GM18517 (cell line): ENCODE results near the gene DEPDC1B.
A peak's percentile ranks its signal among the peaks of the same experiment; 100 is the strongest.
"Not testable (repeated sequence)": the region's sequence is repeated elsewhere in the genome, so short reads cannot be mapped to it uniquely, and the experiment has no call there.

Source experiments
- ATAC-seq: cut with Tn5 transposase; IDR thresholded peaks from one replicate; pipeline ENCODE4 v1.9.1; 2021; ENCODE audit warnings: mild to moderate bottlenecking, moderate library complexity; ENCODE audit not compliant: unreplicated experiment

Gene DEPDC1B

DNA sequence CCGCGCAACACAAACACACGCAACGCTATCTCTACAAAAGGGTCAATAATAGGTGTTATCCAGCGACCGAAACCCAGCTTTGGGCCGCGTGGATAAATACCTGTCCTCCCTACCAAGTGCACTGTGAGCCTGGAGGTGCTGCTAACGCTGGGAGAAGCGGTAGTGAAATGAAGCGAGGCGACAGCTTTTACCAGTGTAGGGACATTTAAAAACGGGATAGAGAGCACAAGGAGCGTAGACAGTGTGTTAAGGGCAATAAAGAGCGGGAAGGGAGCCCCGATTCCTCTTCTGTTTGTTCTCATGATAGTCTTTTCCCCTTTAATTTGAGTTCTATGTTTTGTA is 421 bp upstream of the DEPDC1B start:
- peak; percentile 25 for ATAC-seq

DNA sequence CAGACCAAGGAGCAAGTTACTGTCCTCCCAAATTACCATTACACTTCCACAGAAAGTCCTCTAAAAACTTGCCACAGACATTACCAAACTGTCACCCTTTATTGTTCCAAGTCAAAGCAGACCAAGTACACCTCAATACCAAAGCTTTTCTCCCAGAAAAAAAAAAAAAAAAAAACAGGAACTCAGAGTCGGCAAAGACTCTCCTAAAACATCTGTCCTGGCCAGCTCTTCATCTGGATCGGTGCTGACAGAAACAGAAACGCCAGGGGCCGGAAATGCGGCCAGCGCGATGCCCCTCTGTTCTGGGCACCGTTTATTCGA is 718 bp downstream of the DEPDC1B start:
- ATAC-seq = no peak

DNA sequence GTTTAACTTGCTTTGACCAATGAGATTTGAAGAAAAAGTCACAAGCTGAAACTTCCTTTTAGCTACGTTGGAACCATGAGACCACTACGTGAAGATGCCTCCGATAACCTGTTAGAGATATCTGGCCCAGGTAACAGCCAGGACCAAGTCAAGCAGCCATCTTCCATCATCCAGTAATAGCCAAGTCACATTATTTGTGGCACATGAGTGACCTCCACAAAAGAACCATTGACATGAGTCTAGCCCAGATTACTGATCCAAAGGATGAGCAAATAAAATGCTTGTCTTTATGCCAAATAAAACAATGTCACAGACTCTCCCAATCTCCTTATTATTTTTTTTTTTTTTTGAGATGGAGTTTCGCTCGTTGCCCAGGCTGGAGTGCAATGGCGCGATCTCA is 1.6 kb downstream of the DEPDC1B start:
- ATAC-seq = no peak

DNA sequence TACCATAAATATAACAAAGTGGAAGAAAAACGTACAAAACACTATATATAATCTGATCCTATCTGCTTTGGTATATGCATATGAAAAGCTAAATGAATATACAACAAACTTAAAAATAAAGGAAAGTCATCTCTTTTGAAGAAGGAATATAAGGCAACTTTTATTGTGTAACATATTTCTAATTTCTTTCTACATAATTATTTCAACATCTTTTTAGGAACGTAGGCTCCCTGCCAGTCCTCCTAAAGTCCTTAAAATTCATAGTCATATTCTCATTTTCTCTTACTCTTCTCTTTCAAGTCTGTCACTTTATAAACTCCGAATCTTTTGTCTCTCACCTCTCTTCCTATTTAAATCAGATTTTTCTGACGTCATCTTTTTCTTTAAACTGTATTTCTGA is 9.6 kb downstream of the DEPDC1B start:
- no peak for ATAC-seq

DNA sequence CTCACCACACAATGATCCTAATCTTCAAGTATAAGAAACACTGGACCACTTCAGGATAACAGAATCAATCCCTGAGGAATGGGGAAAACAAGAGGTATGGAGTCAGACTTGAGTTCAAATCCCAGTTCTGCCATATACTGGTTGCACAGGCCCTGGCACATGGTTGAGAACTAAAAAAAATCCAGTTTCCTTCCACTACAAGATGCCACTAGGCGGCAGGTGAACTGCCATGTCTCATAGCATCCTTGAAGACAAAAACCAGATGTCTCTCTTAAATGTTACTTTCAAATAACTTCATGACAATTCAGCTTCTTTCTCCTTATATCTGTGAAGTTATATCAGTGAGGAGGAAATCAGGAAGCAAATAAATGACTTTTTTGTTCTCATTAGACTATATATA is 11.0 kb downstream of the DEPDC1B start:
- no peak for ATAC-seq

DNA sequence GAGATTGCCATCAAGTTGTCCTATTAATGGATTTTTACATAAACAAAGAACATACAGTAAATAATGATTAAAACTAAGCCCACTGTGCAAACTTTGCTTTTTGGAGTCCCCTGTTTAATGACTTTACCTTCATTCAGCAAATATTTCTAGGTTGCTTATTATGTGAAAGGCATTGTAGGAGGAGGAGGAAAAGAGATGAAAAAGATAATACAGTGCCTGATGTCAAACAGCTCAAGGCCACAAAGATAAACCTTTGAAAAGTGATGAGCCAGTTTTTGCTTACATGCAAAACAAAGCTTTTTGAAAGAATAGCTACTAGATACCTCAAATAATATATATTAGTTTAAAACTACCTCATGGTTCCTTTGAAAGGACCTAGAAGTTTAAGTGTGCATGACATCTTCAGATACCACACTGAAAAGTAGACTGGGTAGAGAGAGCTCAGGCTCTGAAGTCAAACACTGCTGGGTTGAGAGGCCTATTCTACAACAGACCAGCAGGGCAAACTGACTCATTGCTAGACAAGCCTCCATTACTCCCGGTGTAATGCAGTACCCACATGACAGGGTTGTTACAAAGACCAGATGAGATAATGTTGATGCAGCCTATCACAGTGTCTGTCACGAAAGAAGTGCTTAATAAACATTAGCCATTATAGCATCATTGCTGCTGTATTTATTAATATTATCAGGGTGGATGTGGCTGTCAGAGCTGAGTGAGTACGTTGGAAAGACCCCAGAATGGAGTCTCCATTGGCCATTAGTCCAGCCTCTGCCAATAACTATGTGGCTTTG is 11.8 kb downstream of the DEPDC1B start:
- ATAC-seq = peak; percentile 87

DNA sequence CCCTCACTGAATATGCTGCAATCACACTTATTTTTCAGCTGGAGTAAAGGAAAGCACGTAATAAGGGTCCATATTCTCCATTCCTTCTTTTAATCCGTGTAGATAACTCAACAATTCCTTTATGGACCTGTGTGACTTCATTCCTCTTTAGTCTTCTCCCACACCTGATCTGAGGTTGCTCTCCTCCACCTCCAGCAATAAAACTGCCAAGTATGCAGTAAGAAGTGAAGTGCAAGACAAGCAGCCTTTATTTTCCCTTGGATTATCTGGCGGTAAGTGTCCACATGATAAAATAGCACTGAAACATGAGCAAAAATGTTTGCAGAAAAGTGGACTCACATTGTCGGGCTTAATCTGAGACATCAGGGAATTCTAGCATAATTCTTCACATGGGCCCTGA is 13.8 kb downstream of the DEPDC1B start:
- no peak for ATAC-seq

DNA sequence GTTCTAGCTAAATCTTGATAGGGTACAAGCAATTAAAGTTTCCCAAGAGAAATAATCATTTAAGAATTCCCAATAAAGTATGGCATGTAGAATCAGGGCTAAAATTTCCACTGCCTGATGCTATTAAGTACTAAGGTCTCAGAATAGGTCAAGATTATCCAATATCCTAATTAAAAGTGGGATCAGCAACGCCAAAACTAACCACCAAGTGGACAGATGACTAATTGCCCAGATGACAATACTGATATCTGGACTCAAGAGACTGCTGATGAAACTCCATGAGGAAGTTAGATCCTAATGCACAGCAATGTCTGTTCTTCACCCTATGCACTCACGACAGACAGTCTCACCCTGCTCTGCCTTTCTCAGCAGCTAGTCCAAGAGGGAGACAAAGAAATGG is 14.3 kb downstream of the DEPDC1B start:
- ATAC-seq = no peak

DNA sequence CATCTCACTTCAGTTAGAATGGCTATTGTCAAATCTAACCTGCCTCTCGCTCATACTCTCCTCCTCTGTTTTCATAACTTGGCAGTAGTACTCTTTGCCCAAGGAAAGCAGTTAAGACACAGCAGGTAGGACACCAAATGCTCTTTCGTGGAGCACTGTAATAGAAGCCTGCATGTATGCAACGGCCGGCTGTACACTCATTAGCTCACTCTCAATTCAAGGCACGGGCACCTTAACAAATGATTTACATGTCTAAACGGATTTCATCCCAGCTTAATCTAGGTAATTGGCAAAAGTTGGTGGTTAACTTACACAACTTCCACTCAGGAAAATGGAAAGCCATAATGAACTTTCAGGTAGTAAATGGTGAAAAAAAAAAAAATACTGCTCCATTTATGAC is 14.9 kb downstream of the DEPDC1B start:
- ATAC-seq = no peak

DNA sequence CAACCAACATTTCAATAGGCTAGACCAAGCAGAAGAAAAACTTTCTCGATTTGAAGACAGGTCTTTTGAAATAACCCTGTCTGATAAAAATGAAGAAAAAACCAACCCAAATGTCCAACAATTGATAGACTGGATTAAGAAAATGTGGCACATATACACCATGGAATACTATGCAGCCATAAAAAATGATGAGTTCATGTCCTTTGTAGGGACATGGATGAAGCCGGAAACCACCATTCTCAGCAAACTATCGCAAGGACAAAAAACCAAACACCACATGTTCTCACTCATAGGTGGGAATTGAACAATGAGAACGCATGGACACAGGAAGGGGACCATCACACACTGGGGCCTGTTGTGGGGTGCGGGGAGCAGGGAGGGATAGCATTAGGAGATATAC is 18.0 kb downstream of the DEPDC1B start:
- ATAC-seq = not testable (repeated sequence)

DNA sequence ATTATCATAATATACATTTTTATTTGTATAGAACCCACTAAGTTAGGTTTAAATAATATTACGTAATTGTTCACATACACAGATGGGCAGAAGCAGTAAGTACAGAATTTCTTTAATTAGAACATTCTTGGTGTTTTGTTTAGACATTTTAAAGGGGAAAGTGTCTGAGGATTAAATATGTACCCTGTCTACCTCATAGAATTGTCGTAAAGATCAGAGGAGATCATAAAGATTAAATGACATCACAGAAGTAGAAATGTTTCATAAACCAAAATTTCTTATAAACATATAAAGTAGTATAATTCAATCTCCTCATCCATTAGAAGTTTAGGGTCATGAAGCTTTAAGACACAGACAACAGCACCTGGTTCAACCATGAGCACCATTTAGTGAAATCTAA is 20.1 kb downstream of the DEPDC1B start:
- no peak for ATAC-seq

DNA sequence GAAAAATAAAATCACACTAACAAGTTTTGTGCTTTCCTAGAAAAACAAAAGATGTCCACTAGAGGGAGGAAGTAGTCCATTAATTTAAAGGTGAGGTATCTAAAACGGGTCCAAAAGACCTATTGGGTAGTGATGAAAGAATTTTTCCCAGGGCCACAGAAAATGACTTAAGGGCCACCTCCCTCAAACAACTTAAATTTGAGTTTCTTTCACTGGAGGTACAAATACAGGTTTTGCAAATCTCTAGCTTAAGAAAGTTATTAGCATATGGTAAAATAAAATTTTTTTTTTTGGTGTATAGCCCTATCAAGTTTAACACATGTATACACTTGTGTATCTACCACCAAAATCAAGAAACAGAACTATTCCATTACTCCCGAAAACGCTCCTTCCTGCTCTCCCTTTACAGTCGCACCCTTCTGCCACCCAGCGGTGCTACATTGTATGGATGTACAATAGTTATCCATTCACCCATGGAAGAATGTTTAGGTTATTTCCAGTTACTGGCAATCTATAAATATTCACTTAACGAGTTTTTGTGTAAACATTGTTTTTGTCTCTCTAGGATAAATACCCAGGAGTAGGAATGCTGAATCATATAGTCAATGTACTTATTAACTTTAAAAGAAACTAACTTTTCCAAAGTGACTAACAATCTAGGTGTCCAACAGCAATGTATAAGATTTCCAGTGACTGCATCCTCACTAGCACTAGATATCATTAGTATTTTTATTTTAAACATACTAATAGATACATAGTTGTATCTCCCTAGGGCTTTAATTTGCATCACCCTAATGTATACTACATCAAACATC is 21.9 kb downstream of the DEPDC1B start:
- peak; percentile 81 for ATAC-seq

DNA sequence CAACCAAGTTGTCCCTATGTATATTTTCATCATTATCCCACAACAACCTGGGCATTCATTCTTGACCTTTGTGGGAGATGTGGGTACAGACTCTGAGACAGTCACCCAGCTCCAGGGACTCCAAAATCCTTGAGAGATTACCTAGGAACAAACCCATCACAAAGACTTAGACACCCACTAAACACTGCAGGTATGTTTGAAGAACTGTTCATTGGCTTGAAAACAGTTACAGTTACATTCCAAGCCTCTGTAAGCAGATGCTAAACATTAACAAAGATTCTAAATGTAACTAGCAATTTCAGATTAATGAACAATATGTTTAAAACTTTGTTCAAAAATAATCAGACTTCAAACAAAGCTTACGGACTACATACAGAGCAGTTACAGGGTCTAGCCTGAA is 24.7 kb downstream of the DEPDC1B start:
- ATAC-seq = no peak

DNA sequence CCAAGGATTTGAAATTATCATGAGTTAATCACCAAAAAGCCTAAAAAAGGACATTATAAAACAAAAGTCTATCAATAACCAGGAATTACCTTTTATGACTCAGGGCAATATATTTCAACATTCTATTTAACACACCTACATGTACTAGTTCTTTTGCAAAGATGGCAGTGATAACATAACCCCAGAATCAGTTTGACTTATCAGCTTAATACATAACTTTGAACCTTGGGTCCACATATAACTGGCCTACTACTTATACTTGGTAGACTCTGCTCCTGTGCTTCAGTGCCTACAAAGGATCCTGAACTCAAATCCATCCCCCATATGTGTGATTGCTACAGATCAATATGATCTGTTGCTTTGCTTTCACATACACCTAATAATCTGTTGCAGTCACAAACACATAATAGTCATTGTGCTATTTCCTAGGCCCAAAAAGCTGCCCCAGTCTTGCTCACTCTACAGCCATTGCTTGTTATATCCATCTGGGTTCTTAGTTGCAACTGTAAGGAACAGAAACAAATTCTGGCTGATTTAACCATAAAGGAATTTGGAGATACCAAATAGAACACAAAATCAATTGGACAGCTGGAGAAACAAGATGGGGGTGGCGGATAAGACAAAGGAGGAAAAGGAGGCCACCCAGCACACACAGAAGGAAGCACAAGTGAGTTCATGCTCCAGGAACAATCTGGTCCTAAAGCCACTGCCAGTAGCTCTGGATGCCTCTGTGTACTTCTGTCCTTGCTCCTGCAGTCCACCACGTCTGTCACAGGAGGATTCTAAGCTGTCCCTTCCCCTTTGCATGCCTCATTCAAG is 25.5 kb downstream of the DEPDC1B start:
- no peak for ATAC-seq

DNA sequence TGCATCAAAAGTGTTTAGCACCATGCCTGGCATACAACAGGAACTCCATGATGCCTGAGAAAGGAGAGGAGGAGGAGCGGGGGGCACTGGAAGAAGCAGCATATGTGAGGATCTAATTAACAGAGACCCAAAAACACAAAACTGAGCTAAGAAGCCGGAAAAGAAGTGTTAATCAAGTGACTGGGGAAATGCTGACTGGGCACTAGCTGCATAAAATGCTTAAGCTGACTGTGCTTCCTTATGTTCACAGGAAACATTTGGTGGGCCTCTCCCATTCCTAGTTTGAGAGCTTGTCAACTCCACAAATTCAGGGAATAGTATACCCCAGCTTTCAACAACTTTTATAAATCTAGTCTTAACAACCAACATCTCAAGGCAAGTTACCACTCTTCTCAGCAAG is 26.6 kb downstream of the DEPDC1B start:
- ATAC-seq = no peak

DNA sequence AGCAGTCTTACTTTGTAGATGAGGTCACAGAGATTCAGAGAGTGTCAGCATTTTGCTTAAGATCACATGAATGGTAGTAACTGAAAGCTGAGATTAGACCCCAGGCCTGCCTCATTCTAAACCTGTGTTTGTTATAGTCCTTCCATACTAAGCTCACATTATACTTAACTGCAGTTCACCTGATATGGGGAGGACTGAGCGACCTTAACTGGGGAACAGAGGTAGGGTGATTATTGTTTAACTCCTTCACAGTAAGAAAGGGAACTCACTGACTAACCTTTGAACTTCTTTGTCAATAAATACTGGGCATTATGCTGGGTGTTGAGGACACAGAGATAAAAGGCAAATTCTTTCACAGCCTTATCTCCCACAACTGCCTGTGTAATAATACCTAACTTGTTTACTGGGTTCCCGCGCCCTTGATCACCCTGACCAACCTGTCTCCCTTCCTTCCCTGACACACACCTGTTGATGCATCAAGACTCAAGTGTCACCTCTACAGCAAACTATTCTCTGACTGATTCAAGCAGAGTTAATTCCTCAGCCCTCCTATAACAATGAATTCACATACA is 27.2 kb downstream of the DEPDC1B start:
- ATAC-seq = no peak

DNA sequence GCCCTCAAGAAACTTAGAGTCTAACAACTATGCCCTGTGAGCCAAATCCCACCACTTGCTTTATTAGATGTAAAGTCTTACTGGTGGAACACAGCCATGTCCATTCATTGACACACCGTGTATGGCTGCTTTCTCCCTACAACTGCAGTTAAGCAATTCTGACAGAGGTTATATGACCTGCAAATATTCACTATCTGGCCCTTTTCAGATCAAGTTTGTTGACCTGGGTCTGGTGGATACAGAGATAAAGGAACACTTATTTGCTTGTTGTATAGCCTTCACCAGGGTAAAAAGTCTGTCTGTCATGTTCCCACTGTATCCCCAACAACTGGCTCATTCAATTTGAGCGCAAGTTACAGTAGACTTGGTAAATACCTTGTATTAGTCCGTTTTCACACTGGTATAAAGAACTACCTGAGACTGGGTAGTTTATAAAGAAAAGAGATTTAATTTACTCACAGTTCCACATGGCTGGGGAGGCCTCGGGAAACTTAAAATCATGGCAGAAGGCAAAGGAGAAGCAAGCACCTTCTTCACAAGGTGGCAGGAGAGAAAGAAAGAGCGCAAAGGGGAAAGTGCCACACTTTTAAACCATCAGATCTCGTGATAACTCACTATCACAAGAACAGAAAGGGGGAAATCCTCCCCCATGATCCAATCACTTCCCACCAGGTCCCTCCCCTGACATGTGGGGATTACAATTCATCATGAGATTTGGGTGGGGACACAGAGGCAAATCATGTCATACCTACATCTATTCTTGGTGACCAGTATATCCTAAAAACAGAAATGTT is 27.9 kb downstream of the DEPDC1B start:
- ATAC-seq = no peak

DNA sequence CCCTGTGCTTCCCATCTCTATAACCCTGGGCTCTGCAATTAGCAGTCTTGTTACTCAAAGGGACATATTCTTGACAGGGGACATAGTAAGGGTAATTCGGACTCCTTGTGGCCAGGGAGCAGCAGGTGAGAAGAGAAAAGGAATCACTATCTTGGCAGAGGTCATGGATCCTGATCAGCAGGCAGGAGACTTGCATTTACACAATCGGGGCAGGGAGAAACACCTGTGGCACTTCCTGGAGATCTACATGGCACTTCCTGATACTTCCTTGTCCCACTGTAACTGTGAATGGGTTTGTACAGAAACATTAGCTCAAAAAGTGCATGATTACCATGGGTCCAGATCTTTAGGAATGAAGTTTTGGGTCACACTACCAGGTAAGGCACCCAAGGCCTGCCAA is 29.2 kb downstream of the DEPDC1B start:
- ATAC-seq = no peak

DNA sequence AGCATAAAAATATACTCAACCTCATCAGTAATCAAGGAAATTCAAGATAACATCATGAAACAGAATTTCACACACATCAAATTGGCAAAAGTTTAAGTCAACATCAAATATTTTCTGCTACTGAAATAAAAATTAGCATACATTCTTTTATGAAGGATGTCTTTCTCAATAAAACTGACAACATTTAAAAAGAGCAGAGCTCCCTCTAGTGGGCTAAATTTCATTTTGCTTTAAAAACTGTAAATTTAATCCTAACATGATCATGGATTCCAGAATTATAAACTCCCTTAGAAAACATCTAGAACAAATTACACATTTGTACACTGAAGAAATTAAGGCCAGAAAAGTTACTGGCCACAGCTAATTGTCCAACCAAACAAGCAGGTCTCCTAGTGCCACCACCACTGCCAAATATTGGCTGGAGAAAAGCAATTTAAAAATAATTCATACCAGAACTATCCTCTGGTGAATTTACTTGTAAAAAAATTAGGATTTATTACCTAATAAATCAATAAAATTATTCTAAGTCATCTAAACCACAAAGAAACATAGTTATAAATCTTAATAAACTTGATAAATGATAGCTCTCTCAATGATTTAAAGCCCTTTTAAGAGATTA is 31.2 kb downstream of the DEPDC1B start:
- no peak for ATAC-seq
